ENCODE measurements around the gene PRSS2.

DNA sequence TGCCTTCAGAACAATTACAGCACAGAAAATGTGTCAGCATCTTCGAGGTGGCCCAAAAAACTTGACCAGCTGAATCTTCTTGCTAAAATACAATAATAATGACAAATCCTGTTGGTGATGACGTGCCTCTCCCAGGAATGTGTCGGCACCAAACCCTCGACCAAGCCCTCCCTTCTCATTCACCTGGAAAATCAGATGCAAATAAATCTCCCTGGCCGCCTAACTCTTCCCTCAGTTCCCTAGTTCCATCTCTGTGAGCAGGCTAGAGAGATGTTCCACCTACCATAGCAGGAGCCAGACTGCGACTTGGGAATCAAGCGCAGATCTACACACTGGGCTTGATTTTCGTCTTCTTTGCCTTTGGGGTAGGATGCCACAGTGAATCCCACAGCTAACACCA, 17.4 kb upstream of the PRSS2 start:
- TF ChIP-seq, protein P1, sequence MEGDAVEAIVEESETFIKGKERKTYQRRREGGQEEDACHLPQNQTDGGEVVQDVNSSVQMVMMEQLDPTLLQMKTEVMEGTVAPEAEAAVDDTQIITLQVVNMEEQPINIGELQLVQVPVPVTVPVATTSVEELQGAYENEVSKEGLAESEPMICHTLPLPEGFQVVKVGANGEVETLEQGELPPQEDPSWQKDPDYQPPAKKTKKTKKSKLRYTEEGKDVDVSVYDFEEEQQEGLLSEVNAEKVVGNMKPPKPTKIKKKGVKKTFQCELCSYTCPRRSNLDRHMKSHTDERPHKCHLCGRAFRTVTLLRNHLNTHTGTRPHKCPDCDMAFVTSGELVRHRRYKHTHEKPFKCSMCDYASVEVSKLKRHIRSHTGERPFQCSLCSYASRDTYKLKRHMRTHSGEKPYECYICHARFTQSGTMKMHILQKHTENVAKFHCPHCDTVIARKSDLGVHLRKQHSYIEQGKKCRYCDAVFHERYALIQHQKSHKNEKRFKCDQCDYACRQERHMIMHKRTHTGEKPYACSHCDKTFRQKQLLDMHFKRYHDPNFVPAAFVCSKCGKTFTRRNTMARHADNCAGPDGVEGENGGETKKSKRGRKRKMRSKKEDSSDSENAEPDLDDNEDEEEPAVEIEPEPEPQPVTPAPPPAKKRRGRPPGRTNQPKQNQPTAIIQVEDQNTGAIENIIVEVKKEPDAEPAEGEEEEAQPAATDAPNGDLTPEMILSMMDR (conservative IDR thresholded peaks at IDR 0.05 in 1 of 2, IDR thresholded peaks at IDR 0.05 in 1 of 2; ENCODE audit: low read depth in 1 of 2, low read length in 2 of 2): no peak
- TF ChIP-seq EZH2 (IDR thresholded peaks at IDR 0.05; ENCODE audit: low read length, missing control alignments): no peak
